Calu3 (cell line): Measurements from ENCODE around the gene ZNF532. TPM values are rescaled to one million over a fixed set of nuclear protein-coding genes. Genes with fewer than 3 reads are reported as not detected.

Experiments used
- BruUV-seq: library from RNA; stranded (reverse); fragments of 400-500 nt; replicated peaks from 2 replicates; lab custom pipeline; 2021; lab: Mats Ljungman, UMichigan
- CTCF ChIA-PET: fragments of 300-600 bp; sonication (Branson Sonifier 250); formaldehyde crosslinking; loops from one replicate; lab custom pipeline; 2022; ENCODE audit warnings: antibody characterized with exemption; lab: Charles Lee
- DNase-seq: peaks from one replicate; pipeline ENCODE4 v3.0.0; 2022
- H3K27ac Mint-ChIP-seq: one replicate; pipeline ENCODE4 v1.8.0; 2022; ENCODE audit warnings: mixed read lengths; ENCODE audit not compliant: unreplicated experiment
- H3K27me3 Mint-ChIP-seq: one replicate; pipeline ENCODE4 v1.8.0; 2022; ENCODE audit warnings: mixed read lengths; ENCODE audit not compliant: unreplicated experiment
- H3K36me3 Mint-ChIP-seq: one replicate; pipeline ENCODE4 v1.8.0; 2022; ENCODE audit warnings: mild to moderate bottlenecking, moderate library complexity, mixed read lengths; ENCODE audit not compliant: insufficient read depth, unreplicated experiment
- H3K4me1 Mint-ChIP-seq: one replicate; pipeline ENCODE4 v1.8.0; 2022; ENCODE audit warnings: mild to moderate bottlenecking, low read depth, mixed read lengths; ENCODE audit not compliant: unreplicated experiment
- H3K4me3 Mint-ChIP-seq: one replicate; pipeline ENCODE4 v1.8.0; 2022; ENCODE audit warnings: mild to moderate bottlenecking, low read depth, moderate library complexity, mixed read lengths; ENCODE audit not compliant: unreplicated experiment
- H3K9me3 Mint-ChIP-seq: one replicate; pipeline ENCODE4 v1.8.0; 2022; ENCODE audit warnings: low read depth, mixed read lengths; ENCODE audit not compliant: unreplicated experiment
- CTCF ChIP-seq: fragments of 200-600 bp; IDR thresholded peaks from one replicate; pipeline ENCODE4 v1.8.0; 2022; ENCODE audit warnings: antibody characterized with exemption; ENCODE audit not compliant: unreplicated experiment
- intact Hi-C: fragments of 100-400 bp; cut with micrococcal nuclease; formaldehyde crosslinking; loops from one replicate; pipeline ENCODE4 v1.10.0; 2022; ENCODE audit not compliant: unreplicated experiment
- total RNA-seq: library from RNA; stranded (reverse); gene quantifications from 2 replicates; pipeline ENCODE4 v1.2.3, GENCODE V29; 2022

Gene ZNF532
- total RNA-seq, 1 experiment from 2014 or later, result 150 TPM

GRCh38 chr18:59033359-59033758, 168.7 kb downstream of the ZNF532 start:
- no TSS peak for BruUV-seq
- Mint-ChIP-seq H3K9me3 (no peaks in the 10 kb centered on the region), H3K27me3 (no peaks in the 10 kb centered on the region), H3K36me3 (no peaks in the 10 kb centered on the region), H3K27ac (no peak overlapping the region), H3K4me3 (no peak overlapping the region), H3K4me1 (peaks cover 9% of the 10 kb centered on the region)
- DNase-seq, result no peak
- intact Hi-C loops, result no loop called here
- TF ChIP-seq CTCF, result no peak
- CTCF ChIA-PET, result no interaction called here

- Mint-ChIP-seq H3K36me3 (no peaks in the 10 kb centered on the region), H3K9me3 (no peaks in the 10 kb centered on the region), H3K27me3 (no peaks in the 10 kb centered on the region), H3K4me1 (peaks cover 11% of the 10 kb centered on the region), H3K27ac (no peak overlapping the region), H3K4me3 (no peak overlapping the region)
- no peak for TF ChIP-seq CTCF
- DNase-seq, result no peak
- intact Hi-C loops, result no loop called here
- no TSS peak for BruUV-seq
- CTCF ChIA-PET, result no interaction called here
Observed at GRCh38 chr18:59033974-59034373, 169.3 kb downstream of the ZNF532 start.

GRCh38 chr18:59035591-59035990, 170.9 kb downstream of the ZNF532 start:
- CTCF ChIA-PET, result no interaction called here
- intact Hi-C loops, result no loop called here
- H3K27ac Mint-ChIP-seq, result no peak overlapping the region
- H3K4me1 Mint-ChIP-seq, result peaks cover 18% of the 10 kb centered on the region
- BruUV-seq, result no TSS peak
- DNase-seq, result no peak
- no peaks in the 10 kb centered on the region for H3K27me3 Mint-ChIP-seq
- no peak overlapping the region for H3K4me3 Mint-ChIP-seq
- no peaks in the 10 kb centered on the region for H3K9me3 Mint-ChIP-seq
- no peaks in the 10 kb centered on the region for H3K36me3 Mint-ChIP-seq
- TF ChIP-seq CTCF, result no peak

Other genes with a start within 250 kb of the ZNF532 start
- not detected in 2 replicates for gene ALPK2, start 235.8 kb upstream of the ZNF532 start, total RNA-seq
- gene MALT1, start 193.4 kb upstream of the ZNF532 start, total RNA-seq, result 28.1 and 37.6 TPM in 2 replicates